HEK293 (cell line): ENCODE results near the gene PPP1R3F.

Experiments
- CTCF ChIA-PET: fragments of 350-600 bp; formaldehyde crosslinking; extraction: SDS; loops from one replicate; lab custom pipeline; 2021; ENCODE audit warnings: antibody characterized with exemption; lab: Yijun Ruan, JAX
- POLR2A ChIA-PET: fragments of 300-600 bp; formaldehyde crosslinking; extraction: SDS; loops from one replicate; lab custom pipeline; 2020; ENCODE audit warnings: antibody characterized with exemption, inconsistent platforms; lab: Yijun Ruan, JAX
- H3K27ac ChIP-seq: fragments of 200-500 bp; sonication (Bioruptor generic); 2 replicates; pipeline ENCODE4 v1.5.1; 2014; ENCODE audit warnings: low read depth, low read length, control low read depth, inconsistent platforms; ENCODE audit errors: extremely low read depth
- H3K36me3 ChIP-seq, 2 experiments: fragments of 200-500 bp in 1 of 2; sonication (Bioruptor generic) in 1 of 2; 1 replicate in 1 of 2; 2 replicates in 1 of 2; pipeline ENCODE4 v1.5.1; 2014 to 2017; ENCODE audit warnings: inconsistent platforms in 2 of 2, low read length in 2 of 2; ENCODE audit not compliant: control insufficient read depth in 2 of 2, insufficient read depth in 1 of 2
- H3K4me1 ChIP-seq: fragments of 200-500 bp; sonication (Bioruptor generic); 2 replicates; pipeline ENCODE4 v1.5.1; 2014; ENCODE audit warnings: mild to moderate bottlenecking, low read length, inconsistent platforms; ENCODE audit not compliant: control insufficient read depth, insufficient read depth
- H3K4me3 ChIP-seq: 2 replicates; pipeline ENCODE4 v1.5.1; 2011; ENCODE audit warnings: low read depth, mild to moderate bottlenecking, control low read depth, low read length, moderate library complexity
- H3K9me3 ChIP-seq: fragments of 200-500 bp; sonication (Bioruptor generic); 2 replicates; pipeline ENCODE4 v1.5.1; 2014; ENCODE audit warnings: low read depth, low read length, inconsistent platforms; ENCODE audit not compliant: control insufficient read depth, insufficient read depth
- KLF1 ChIP-seq: fragments of 450-650 bp; formaldehyde crosslinking; IDR thresholded peaks from 2 replicates; pipeline ENCODE4 v1.5.1; 2016; ENCODE audit warnings: missing biosample characterization, missing genetic modification characterization
- TCF7L2 ChIP-seq: IDR thresholded peaks from 2 replicates; pipeline ENCODE4 v1.6.1; 2011; ENCODE audit warnings: low read depth, mild to moderate bottlenecking, inconsistent platforms, low read length, moderate library complexity, borderline replicate concordance
- TRIM28 ChIP-seq: IDR thresholded peaks from 2 replicates; pipeline ENCODE4 v1.6.1; 2011; ENCODE audit warnings: low read length, control low read depth, borderline replicate concordance
- ZBTB1 ChIP-seq: fragments of 450-650 bp; formaldehyde crosslinking; IDR thresholded peaks from 2 replicates; pipeline ENCODE4 v1.5.1; 2016; ENCODE audit warnings: missing biosample characterization, missing genetic modification characterization
- ZBTB20 ChIP-seq: fragments of 450-650 bp; formaldehyde crosslinking; IDR thresholded peaks from 2 replicates; pipeline ENCODE4 v1.5.1; 2016; ENCODE audit warnings: missing biosample characterization, missing genetic modification characterization
- ZFP41 ChIP-seq: fragments of 450-650 bp; formaldehyde crosslinking; IDR thresholded peaks from 2 replicates; pipeline ENCODE4 v1.5.1; 2016; ENCODE audit warnings: missing biosample characterization, missing genetic modification characterization, borderline replicate concordance
- ZNF121 ChIP-seq: fragments of 450-650 bp; formaldehyde crosslinking; IDR thresholded peaks from 2 replicates; pipeline ENCODE4 v1.5.1; 2016; ENCODE audit warnings: missing biosample characterization, missing genetic modification characterization
- ZNF132 ChIP-seq: fragments of 450-650 bp; formaldehyde crosslinking; IDR thresholded peaks from 2 replicates; pipeline ENCODE4 v1.5.1; 2017; ENCODE audit warnings: missing biosample characterization, missing genetic modification characterization, borderline replicate concordance
- ZNF138 ChIP-seq: fragments of 450-650 bp; formaldehyde crosslinking; IDR thresholded peaks from 2 replicates; pipeline ENCODE4 v1.5.1; 2016; ENCODE audit warnings: missing biosample characterization, missing genetic modification characterization, borderline replicate concordance
- ZNF239 ChIP-seq: fragments of 450-650 bp; formaldehyde crosslinking; IDR thresholded peaks from 2 replicates; pipeline ENCODE4 v1.5.1; 2016; ENCODE audit warnings: missing biosample characterization, missing genetic modification characterization
- ZNF24 ChIP-seq: fragments of 450-650 bp; formaldehyde crosslinking; IDR thresholded peaks from 2 replicates; pipeline ENCODE4 v1.5.1; 2016; ENCODE audit warnings: missing biosample characterization, missing genetic modification characterization
- ZNF324 ChIP-seq: fragments of 450-650 bp; formaldehyde crosslinking; IDR thresholded peaks from 2 replicates; pipeline ENCODE4 v1.5.1; 2016; ENCODE audit warnings: missing biosample characterization, missing genetic modification characterization
- ZNF37A ChIP-seq: fragments of 450-650 bp; IDR thresholded peaks from 2 replicates; pipeline ENCODE4 v1.5.1; 2018; ENCODE audit warnings: missing biosample characterization, missing genetic modification characterization
- ZNF394 ChIP-seq: fragments of 450-650 bp; formaldehyde crosslinking; IDR thresholded peaks from 2 replicates; pipeline ENCODE4 v1.5.1; 2016; ENCODE audit warnings: missing biosample characterization, missing genetic modification characterization, mild to moderate bottlenecking, moderate library complexity, borderline replicate concordance
- ZNF473 ChIP-seq: fragments of 450-650 bp; formaldehyde crosslinking; IDR thresholded peaks from 2 replicates; pipeline ENCODE4 v1.5.1; 2017; ENCODE audit warnings: missing biosample characterization, missing genetic modification characterization
- ZNF530 ChIP-seq: fragments of 450-650 bp; formaldehyde crosslinking; IDR thresholded peaks from 2 replicates; pipeline ENCODE4 v1.5.1; 2016; ENCODE audit warnings: low read depth, missing biosample characterization, missing genetic modification characterization
- ZNF76 ChIP-seq: fragments of 450-650 bp; formaldehyde crosslinking; IDR thresholded peaks from 2 replicates; pipeline ENCODE4; 2016; ENCODE audit warnings: low read depth, missing biosample characterization, missing genetic modification characterization, borderline replicate concordance
- ZSCAN16 ChIP-seq: fragments of 450-650 bp; formaldehyde crosslinking; IDR thresholded peaks from 2 replicates; pipeline ENCODE4 v1.5.1; 2016; ENCODE audit warnings: missing biosample characterization, missing genetic modification characterization
- ZXDB ChIP-seq: fragments of 450-650 bp; formaldehyde crosslinking; IDR thresholded peaks from 2 replicates; pipeline ENCODE4 v1.5.1; 2016; ENCODE audit warnings: missing biosample characterization, missing genetic modification characterization
- TF ChIP-seq, protein P1 (sequence below): fragments of 450-650 bp; formaldehyde crosslinking; IDR thresholded peaks from 2 replicates; pipeline ENCODE4 v1.5.1; 2016; ENCODE audit warnings: missing biosample characterization, missing genetic modification characterization
- TF ChIP-seq, protein P2 (sequence below): fragments of 450-650 bp; formaldehyde crosslinking; IDR thresholded peaks from 2 replicates; pipeline ENCODE4 v1.5.1; 2017; ENCODE audit warnings: missing biosample characterization, missing genetic modification characterization
- TF ChIP-seq, protein P3 (sequence below): fragments of 450-650 bp; formaldehyde crosslinking; IDR thresholded peaks from 2 replicates; pipeline ENCODE4 v1.5.1; 2016; ENCODE audit warnings: missing biosample characterization, missing genetic modification characterization
- TF ChIP-seq, protein P4 (sequence below): fragments of 450-650 bp; formaldehyde crosslinking; IDR thresholded peaks from 2 replicates; pipeline ENCODE4 v1.5.1; 2017; ENCODE audit warnings: missing biosample characterization, missing genetic modification characterization
- TF ChIP-seq, protein P5 (sequence below): IDR thresholded peaks from 2 replicates; pipeline ENCODE4 v1.6.1; 2011; ENCODE audit warnings: mild to moderate bottlenecking, low read depth, low read length, borderline replicate concordance

Gene PPP1R3F

DNA sequence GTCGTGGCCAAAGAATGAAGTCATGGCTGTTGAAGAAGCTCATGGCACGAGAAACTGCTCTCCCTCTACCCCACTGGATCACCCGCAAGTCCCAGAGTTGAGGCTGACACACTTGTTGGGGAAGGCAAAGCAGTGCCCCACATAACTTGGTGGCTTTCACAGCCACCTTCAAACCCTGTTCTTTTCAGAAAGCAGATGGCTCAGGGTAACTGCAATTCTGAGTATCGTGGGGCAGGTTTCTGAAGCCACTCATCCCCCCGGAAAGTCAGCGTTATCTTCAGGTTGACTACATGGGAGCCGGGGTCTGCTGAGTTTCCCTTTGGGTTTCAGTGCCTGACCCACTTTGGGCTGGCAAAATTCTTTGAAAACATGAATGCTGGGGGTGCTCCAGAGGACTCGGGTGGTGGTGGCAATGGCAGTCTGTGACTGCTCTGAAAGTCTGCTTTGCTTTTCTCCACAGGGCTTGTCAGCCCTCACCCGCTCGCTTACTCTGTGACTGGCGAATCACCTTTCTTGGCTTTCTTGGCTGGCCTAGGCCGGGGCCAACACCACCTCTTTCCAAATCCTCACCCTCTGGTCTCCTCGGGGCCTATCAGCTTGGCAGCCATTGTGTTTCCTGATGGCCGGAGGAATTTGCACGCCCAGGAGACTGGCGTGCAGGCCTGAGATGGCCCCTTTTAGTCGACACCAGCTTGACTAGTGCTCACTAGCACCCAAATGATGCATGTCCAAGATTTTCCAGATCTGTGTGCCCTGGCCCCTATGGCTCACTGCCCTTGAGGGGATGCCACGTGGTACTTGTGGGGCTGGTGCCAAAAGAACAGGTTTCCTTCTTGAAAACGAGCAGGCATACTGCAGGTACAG lies 7.3 kb downstream of the PPP1R3F start:
- H3K4me3 ChIP-seq: no peak overlapping the region
- H3K36me3 ChIP-seq: no peaks in the 10 kb centered on the region
- no peak for TF ChIP-seq ZNF473 (tag by site-specific recombination)
- TF ChIP-seq ZBTB1 (tag by site-specific recombination): no peak
- TF ChIP-seq, protein P1, sequence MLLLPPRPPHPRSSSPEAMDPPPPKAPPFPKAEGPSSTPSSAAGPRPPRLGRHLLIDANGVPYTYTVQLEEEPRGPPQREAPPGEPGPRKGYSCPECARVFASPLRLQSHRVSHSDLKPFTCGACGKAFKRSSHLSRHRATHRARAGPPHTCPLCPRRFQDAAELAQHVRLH (tag by site-specific recombination): no peak
- TF ChIP-seq, protein P2, sequence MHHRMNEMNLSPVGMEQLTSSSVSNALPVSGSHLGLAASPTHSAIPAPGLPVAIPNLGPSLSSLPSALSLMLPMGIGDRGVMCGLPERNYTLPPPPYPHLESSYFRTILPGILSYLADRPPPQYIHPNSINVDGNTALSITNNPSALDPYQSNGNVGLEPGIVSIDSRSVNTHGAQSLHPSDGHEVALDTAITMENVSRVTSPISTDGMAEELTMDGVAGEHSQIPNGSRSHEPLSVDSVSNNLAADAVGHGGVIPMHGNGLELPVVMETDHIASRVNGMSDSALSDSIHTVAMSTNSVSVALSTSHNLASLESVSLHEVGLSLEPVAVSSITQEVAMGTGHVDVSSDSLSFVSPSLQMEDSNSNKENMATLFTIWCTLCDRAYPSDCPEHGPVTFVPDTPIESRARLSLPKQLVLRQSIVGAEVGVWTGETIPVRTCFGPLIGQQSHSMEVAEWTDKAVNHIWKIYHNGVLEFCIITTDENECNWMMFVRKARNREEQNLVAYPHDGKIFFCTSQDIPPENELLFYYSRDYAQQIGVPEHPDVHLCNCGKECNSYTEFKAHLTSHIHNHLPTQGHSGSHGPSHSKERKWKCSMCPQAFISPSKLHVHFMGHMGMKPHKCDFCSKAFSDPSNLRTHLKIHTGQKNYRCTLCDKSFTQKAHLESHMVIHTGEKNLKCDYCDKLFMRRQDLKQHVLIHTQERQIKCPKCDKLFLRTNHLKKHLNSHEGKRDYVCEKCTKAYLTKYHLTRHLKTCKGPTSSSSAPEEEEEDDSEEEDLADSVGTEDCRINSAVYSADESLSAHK (tag by site-specific recombination): no peak
- no peak for TF ChIP-seq ZNF132 (tag by site-specific recombination)
- no peak for TF ChIP-seq ZNF37A (tag by site-specific recombination)
- TF ChIP-seq TCF7L2: no peak
- TF ChIP-seq ZNF239 (tag by site-specific recombination): no peak
- TF ChIP-seq ZSCAN16 (tag by site-specific recombination): no peak
- TF ChIP-seq, protein P3, sequence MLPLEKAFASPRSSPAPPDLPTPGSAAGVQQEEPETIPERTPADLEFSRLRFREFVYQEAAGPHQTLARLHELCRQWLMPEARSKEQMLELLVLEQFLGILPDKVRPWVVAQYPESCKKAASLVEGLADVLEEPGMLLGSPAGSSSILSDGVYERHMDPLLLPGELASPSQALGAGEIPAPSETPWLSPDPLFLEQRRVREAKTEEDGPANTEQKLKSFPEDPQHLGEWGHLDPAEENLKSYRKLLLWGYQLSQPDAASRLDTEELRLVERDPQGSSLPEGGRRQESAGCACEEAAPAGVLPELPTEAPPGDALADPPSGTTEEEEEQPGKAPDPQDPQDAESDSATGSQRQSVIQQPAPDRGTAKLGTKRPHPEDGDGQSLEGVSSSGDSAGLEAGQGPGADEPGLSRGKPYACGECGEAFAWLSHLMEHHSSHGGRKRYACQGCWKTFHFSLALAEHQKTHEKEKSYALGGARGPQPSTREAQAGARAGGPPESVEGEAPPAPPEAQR (tag by site-specific recombination): no peak
- no peak for TF ChIP-seq ZNF121 (tag by site-specific recombination)
- ChIA-PET POLR2A (interaction anchor here (0.6 kb wide), 1 partner anchor 534 kb away, joined by 4 read pairs; no protein-coding TSS in a partner anchor), CTCF (interaction anchor here (0.9 kb wide), 1 partner anchor 86 kb away, joined by 3 read pairs; no protein-coding TSS in a partner anchor)
- H3K27ac ChIP-seq: no peak overlapping the region
- no peaks in the 10 kb centered on the region for H3K9me3 ChIP-seq
- H3K4me1 ChIP-seq: no peaks in the 10 kb centered on the region

DNA sequence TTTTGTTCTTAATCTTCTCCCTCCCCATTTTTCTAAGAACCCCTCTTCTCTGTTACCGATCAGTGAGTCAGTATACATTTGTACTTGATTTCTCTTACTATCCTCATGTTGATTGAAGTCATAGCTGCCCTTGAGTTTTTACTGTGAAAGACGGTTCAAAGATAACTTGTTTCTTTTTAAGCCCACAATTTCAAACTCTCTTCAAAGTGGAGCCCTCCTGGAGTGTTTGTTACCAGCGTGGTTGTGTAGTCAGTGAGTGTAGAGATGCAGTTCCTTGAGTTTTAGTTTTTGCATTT lies 7.9 kb downstream of the PPP1R3F start:
- Histone ChIP-seq H3K9me3 (no peaks in the 10 kb centered on the region), H3K4me3 (no peak overlapping the region), H3K36me3 (no peaks in the 10 kb centered on the region), H3K27ac (no peak overlapping the region), H3K4me1 (no peaks in the 10 kb centered on the region)
- POLR2A ChIA-PET: no interaction called here
- CTCF ChIA-PET: no interaction called here
- TF ChIP-seq, protein P4, sequence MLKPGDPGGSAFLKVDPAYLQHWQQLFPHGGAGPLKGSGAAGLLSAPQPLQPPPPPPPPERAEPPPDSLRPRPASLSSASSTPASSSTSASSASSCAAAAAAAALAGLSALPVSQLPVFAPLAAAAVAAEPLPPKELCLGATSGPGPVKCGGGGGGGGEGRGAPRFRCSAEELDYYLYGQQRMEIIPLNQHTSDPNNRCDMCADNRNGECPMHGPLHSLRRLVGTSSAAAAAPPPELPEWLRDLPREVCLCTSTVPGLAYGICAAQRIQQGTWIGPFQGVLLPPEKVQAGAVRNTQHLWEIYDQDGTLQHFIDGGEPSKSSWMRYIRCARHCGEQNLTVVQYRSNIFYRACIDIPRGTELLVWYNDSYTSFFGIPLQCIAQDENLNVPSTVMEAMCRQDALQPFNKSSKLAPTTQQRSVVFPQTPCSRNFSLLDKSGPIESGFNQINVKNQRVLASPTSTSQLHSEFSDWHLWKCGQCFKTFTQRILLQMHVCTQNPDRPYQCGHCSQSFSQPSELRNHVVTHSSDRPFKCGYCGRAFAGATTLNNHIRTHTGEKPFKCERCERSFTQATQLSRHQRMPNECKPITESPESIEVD (tag by site-specific recombination): no peak
- TF ChIP-seq ZXDB (tag by site-specific recombination) (no peak), TRIM28 (no peak), ZNF530 (tag by site-specific recombination) (no peak), ZNF324 (tag by site-specific recombination) (no peak), ZNF138 (tag by site-specific recombination) (no peak), ZBTB20 (no peak), ZNF24 (tag by site-specific recombination) (no peak), KLF1 (tag by site-specific recombination) (no peak), ZFP41 (tag by site-specific recombination) (no peak), ZNF76 (tag by site-specific recombination) (no peak), ZNF394 (no peak)
- TF ChIP-seq, protein P1 (tag by site-specific recombination): no peak
- TF ChIP-seq, protein P5, sequence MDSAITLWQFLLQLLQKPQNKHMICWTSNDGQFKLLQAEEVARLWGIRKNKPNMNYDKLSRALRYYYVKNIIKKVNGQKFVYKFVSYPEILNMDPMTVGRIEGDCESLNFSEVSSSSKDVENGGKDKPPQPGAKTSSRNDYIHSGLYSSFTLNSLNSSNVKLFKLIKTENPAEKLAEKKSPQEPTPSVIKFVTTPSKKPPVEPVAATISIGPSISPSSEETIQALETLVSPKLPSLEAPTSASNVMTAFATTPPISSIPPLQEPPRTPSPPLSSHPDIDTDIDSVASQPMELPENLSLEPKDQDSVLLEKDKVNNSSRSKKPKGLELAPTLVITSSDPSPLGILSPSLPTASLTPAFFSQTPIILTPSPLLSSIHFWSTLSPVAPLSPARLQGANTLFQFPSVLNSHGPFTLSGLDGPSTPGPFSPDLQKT: no peak
